ENCODE data around the gene MAD1L1.

DNA sequence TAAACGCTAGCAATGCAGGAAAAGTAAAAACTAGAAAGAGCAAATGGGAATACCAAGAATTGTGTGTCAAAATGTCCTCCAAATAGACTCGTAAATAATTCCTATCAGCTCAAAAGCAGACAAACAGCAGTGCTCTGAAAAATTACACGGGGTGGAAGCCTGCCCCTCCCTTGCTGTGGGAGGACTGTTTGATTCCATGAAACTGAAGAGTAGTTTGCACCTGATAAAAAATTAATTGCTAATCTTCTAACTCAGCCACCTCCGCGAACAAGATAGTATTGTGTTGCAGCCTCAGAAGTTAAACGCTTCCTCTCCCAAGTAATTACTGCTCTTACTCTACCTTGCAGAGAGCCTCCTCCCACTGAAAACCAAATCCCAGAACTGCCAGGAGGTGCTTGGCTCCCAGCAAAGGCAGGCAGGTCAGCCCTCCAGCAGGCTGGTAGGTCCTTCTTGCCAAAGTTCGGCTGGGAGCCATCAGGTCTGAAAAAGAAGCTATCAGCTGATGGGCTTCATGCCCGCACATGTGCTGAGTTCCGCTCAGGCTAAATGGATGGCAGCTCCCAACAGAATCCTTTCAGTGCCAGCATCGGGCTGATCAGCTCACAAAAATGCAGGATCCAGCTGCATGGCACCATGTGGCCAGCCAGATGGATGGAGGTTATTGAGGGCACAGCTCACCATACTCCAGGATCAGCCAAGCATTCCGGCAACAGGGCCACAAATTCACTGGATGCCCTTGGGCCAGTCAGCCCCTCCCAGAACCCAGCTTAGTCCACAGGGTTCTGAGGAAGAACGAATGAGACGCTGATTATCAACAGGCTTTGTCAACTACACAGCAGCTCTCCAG, 37.1 kb downstream of the MAD1L1 start:
- TF ChIP-seq, protein P1, sequence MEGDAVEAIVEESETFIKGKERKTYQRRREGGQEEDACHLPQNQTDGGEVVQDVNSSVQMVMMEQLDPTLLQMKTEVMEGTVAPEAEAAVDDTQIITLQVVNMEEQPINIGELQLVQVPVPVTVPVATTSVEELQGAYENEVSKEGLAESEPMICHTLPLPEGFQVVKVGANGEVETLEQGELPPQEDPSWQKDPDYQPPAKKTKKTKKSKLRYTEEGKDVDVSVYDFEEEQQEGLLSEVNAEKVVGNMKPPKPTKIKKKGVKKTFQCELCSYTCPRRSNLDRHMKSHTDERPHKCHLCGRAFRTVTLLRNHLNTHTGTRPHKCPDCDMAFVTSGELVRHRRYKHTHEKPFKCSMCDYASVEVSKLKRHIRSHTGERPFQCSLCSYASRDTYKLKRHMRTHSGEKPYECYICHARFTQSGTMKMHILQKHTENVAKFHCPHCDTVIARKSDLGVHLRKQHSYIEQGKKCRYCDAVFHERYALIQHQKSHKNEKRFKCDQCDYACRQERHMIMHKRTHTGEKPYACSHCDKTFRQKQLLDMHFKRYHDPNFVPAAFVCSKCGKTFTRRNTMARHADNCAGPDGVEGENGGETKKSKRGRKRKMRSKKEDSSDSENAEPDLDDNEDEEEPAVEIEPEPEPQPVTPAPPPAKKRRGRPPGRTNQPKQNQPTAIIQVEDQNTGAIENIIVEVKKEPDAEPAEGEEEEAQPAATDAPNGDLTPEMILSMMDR (conservative IDR thresholded peaks at IDR 0.05; ENCODE audit: low read depth, low read length), result no peak
- no peak for TF ChIP-seq EZH2 (IDR thresholded peaks at IDR 0.05; ENCODE audit: borderline replicate concordance, low read depth, low read length, poor library complexity, severe bottlenecking)
